ENCODE results near the gene GPR12. TPM values are rescaled to one million over a fixed set of nuclear protein-coding genes. Genes with fewer than 3 reads are reported as not detected.

Gene GPR12
- total and polyA plus RNA-seq, 10 of the 15 experiments (the other 5 are each of a cell fraction or from before 2014, with no cell fraction given): not detected

DNA sequence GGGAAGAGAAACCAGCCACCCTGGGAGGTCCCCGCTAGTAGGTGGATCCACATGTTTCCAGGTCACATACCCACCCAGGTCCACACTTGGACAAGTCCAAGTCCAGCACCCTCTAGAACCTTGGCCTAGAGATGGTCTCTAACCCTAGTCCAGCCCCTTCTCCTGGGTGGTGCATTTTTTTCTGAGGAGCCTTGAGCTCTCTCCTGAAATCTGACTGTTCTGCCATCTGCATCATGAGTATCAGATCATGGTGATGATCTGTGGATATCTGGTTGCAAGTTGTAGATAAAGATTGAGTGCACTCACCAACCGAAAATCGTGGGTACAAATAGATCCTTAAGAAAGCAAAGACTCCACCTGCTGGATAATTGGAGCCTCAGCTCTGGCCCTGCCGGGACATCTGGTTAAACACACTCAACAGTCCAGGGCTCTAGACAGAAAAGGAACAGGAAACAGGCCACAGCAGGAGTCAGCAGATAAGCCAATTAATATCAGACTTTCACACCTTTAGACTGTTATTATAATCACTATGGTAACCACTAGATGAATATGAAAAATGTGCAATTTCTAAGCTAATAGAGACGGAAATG, 41.1 kb downstream of the GPR12 start:
- in situ Hi-C loops (cut with MboI): no loop called here
- no peak for DNase-seq (ENCODE audit: low read depth, low spot score)
- Histone ChIP-seq H3K27me3 (replicated peaks in 1 of 2; ENCODE audit: control insufficient read depth in 2 of 2, insufficient read depth in 2 of 2, low read length in 1 of 2) (no peaks in the 10 kb centered on the region), H3K36me3 (ENCODE audit: control insufficient read depth in 2 of 2, insufficient read depth in 2 of 2, low read length in 1 of 2) (no peaks in the 10 kb centered on the region), H3K4me2 (ENCODE audit: control insufficient read depth, insufficient read depth) (no peak overlapping the region), H3K9me3 (replicated peaks; ENCODE audit: control insufficient read depth, insufficient read depth, low read length) (no peaks in the 10 kb centered on the region), H3K27ac (ENCODE audit: control insufficient read depth, insufficient read depth) (no peak overlapping the region), H2AFZ (ENCODE audit: control insufficient read depth, low read depth, low read length) (no peak overlapping the region), H4K20me1 (ENCODE audit: control insufficient read depth, insufficient read depth) (no peaks in the 10 kb centered on the region), H3K4me1 (ENCODE audit: control insufficient read depth, insufficient read depth, low read length) (peaks cover 7% of the 10 kb centered on the region), H3K4me3 (no peak overlapping the region), H3K79me2 (ENCODE audit: control insufficient read depth, insufficient read depth, low read length) (no peaks in the 10 kb centered on the region), H3K9ac (ENCODE audit: control insufficient read depth, insufficient read depth, low read length) (no peak overlapping the region)
- intact Hi-C loops (cut with micrococcal nuclease; ENCODE audit: unreplicated experiment): no loop called here
- CTCF ChIA-PET: interaction anchor here (1.0 to 1.4 kb wide), 4 partner anchors 17 to 534 kb away, joined by 3 to 8 read pairs (median 3); no protein-coding TSS in a partner anchor
- SMC1A ChIA-PET (ENCODE audit: uncharacterized antibody, unreplicated experiment): interaction anchor here (1.6 kb wide), 1 partner anchor 17 kb away, joined by 4 read pairs; no protein-coding TSS in a partner anchor
- 0% methylated on average over 5 of the region's 5 CpGs for WGBS (ENCODE audit: insufficient coverage, insufficient replicate concordance, low lambda C conversion rate, missing lambda C conversion rate)
- RAD21 ChIA-PET (ENCODE audit: unreplicated experiment): interaction anchor here (1.0 kb wide), 1 partner anchor 535 kb away, joined by 3 read pairs; no protein-coding TSS in a partner anchor
- POLR2A ChIA-PET: no interaction called here
- no peak for FAIRE-seq
- ATAC-seq: no peak
- BruUV-seq (replicated peaks): no TSS peak
- no peak for TF ChIP-seq SP1 (IDR thresholded peaks at IDR 0.05; ENCODE audit: low read depth, low read length)
- TF ChIP-seq, protein P1, sequence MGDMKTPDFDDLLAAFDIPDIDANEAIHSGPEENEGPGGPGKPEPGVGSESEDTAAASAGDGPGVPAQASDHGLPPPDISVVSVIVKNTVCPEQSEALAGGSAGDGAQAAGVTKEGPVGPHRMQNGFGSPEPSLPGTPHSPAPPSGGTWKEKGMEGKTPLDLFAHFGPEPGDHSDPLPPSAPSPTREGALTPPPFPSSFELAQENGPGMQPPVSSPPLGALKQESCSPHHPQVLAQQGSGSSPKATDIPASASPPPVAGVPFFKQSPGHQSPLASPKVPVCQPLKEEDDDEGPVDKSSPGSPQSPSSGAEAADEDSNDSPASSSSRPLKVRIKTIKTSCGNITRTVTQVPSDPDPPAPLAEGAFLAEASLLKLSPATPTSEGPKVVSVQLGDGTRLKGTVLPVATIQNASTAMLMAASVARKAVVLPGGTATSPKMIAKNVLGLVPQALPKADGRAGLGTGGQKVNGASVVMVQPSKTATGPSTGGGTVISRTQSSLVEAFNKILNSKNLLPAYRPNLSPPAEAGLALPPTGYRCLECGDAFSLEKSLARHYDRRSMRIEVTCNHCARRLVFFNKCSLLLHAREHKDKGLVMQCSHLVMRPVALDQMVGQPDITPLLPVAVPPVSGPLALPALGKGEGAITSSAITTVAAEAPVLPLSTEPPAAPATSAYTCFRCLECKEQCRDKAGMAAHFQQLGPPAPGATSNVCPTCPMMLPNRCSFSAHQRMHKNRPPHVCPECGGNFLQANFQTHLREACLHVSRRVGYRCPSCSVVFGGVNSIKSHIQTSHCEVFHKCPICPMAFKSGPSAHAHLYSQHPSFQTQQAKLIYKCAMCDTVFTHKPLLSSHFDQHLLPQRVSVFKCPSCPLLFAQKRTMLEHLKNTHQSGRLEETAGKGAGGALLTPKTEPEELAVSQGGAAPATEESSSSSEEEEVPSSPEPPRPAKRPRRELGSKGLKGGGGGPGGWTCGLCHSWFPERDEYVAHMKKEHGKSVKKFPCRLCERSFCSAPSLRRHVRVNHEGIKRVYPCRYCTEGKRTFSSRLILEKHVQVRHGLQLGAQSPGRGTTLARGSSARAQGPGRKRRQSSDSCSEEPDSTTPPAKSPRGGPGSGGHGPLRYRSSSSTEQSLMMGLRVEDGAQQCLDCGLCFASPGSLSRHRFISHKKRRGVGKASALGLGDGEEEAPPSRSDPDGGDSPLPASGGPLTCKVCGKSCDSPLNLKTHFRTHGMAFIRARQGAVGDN (IDR thresholded peaks at IDR 0.05): no peak
- TF ChIP-seq CHD2 (IDR thresholded peaks at IDR 0.05; ENCODE audit: borderline replicate concordance, low read depth, low read length): no peak
- TF ChIP-seq CREB1 (IDR thresholded peaks at IDR 0.05; ENCODE audit: low read depth): no peak
- TF ChIP-seq ZNF217 (IDR thresholded peaks at IDR 0.05): no peak
- no peak for TF ChIP-seq ZBED1 (IDR thresholded peaks at IDR 0.05; ENCODE audit: borderline replicate concordance)
- TF ChIP-seq, protein P2, sequence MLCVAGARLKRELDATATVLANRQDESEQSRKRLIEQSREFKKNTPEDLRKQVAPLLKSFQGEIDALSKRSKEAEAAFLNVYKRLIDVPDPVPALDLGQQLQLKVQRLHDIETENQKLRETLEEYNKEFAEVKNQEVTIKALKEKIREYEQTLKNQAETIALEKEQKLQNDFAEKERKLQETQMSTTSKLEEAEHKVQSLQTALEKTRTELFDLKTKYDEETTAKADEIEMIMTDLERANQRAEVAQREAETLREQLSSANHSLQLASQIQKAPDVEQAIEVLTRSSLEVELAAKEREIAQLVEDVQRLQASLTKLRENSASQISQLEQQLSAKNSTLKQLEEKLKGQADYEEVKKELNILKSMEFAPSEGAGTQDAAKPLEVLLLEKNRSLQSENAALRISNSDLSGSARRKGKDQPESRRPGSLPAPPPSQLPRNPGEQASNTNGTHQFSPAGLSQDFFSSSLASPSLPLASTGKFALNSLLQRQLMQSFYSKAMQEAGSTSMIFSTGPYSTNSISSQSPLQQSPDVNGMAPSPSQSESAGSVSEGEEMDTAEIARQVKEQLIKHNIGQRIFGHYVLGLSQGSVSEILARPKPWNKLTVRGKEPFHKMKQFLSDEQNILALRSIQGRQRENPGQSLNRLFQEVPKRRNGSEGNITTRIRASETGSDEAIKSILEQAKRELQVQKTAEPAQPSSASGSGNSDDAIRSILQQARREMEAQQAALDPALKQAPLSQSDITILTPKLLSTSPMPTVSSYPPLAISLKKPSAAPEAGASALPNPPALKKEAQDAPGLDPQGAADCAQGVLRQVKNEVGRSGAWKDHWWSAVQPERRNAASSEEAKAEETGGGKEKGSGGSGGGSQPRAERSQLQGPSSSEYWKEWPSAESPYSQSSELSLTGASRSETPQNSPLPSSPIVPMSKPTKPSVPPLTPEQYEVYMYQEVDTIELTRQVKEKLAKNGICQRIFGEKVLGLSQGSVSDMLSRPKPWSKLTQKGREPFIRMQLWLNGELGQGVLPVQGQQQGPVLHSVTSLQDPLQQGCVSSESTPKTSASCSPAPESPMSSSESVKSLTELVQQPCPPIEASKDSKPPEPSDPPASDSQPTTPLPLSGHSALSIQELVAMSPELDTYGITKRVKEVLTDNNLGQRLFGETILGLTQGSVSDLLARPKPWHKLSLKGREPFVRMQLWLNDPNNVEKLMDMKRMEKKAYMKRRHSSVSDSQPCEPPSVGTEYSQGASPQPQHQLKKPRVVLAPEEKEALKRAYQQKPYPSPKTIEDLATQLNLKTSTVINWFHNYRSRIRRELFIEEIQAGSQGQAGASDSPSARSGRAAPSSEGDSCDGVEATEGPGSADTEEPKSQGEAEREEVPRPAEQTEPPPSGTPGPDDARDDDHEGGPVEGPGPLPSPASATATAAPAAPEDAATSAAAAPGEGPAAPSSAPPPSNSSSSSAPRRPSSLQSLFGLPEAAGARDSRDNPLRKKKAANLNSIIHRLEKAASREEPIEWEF (IDR thresholded peaks at IDR 0.05; ENCODE audit: insufficient replicate concordance, low read depth, low read length): no peak
- TF ChIP-seq CBX5 (IDR thresholded peaks at IDR 0.05; ENCODE audit: low read depth): no peak
- no peak for TF ChIP-seq ZZZ3 (IDR thresholded peaks at IDR 0.05; ENCODE audit: control insufficient read depth, insufficient read length, low read depth)
- no peak for TF ChIP-seq SREBF1 (IDR thresholded peaks at IDR 0.05; ENCODE audit: low read length)
- TF ChIP-seq MXI1 (IDR thresholded peaks at IDR 0.05; ENCODE audit: low read depth, low read length): no peak
- no peak for TF ChIP-seq TCF12 (IDR thresholded peaks at IDR 0.05; ENCODE audit: low read depth, low read length)
- TF ChIP-seq, protein P3, sequence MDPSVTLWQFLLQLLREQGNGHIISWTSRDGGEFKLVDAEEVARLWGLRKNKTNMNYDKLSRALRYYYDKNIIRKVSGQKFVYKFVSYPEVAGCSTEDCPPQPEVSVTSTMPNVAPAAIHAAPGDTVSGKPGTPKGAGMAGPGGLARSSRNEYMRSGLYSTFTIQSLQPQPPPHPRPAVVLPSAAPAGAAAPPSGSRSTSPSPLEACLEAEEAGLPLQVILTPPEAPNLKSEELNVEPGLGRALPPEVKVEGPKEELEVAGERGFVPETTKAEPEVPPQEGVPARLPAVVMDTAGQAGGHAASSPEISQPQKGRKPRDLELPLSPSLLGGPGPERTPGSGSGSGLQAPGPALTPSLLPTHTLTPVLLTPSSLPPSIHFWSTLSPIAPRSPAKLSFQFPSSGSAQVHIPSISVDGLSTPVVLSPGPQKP (IDR thresholded peaks at IDR 0.05; ENCODE audit: low read depth, low read length): no peak
- TF ChIP-seq FOS (IDR thresholded peaks at IDR 0.05; ENCODE audit: borderline replicate concordance, extremely low read depth, insufficient read length): no peak
- no peak for TF ChIP-seq STAT3 (IDR thresholded peaks at IDR 0.05; ENCODE audit: low read depth, low read length)

Data from GM12878 (cell line).